HG03103 (cell line): ENCODE measurements around the gene PRSS3.
"Not testable (repeated sequence)": the region's sequence is repeated elsewhere in the genome, so short reads cannot be mapped to it uniquely, and the experiment has no call there.

Experiments
- ATAC-seq: cut with Tn5 transposase; IDR thresholded peaks from one replicate; pipeline ENCODE4 v1.9.1; 2021; ENCODE audit warnings: low read depth; ENCODE audit not compliant: unreplicated experiment

The PRSS3 gene

GRCh38 chr9:33795281-33795680 lies at the start of gene PRSS3:
Gene PRSS3 (plus strand): TSS chr9:33795561. CDS start chr9:33795574, 13 bp downstream.
- ATAC-seq: no peak

- ATAC-seq: no peak
Observed at GRCh38 chr9:33748633-33749304, 46.6 kb upstream of the PRSS3 start.

GRCh38 chr9:33749305-33749654 lies 46.1 kb upstream of the PRSS3 start:
- not testable (repeated sequence) for ATAC-seq

- ATAC-seq: no peak
Observed at GRCh38 chr9:33750307-33750838, 45.0 kb upstream of the PRSS3 start.

- no peak for ATAC-seq
Observed at GRCh38 chr9:33750839-33751339, 44.5 kb upstream of the PRSS3 start.

GRCh38 chr9:33751536-33752129 lies 43.7 kb upstream of the PRSS3 start:
- ATAC-seq: no peak

- ATAC-seq: no peak
Observed at GRCh38 chr9:33752130-33752637, 43.2 kb upstream of the PRSS3 start.

GRCh38 chr9:33752789-33753188 lies 42.6 kb upstream of the PRSS3 start:
- ATAC-seq: not testable (repeated sequence)

GRCh38 chr9:33759648-33760047 lies 35.7 kb upstream of the PRSS3 start:
- not testable (repeated sequence) for ATAC-seq

- no peak for ATAC-seq
Observed at GRCh38 chr9:33762343-33762742, 33.0 kb upstream of the PRSS3 start.

GRCh38 chr9:33763709-33764108 lies 31.7 kb upstream of the PRSS3 start:
- ATAC-seq: not testable (repeated sequence)

- ATAC-seq: no peak
Observed at GRCh38 chr9:33765411-33765810, 29.9 kb upstream of the PRSS3 start.

- not testable (repeated sequence) for ATAC-seq
Observed at GRCh38 chr9:33770156-33770880, 25.0 kb upstream of the PRSS3 start.

- ATAC-seq: not testable (repeated sequence)
Observed at GRCh38 chr9:33773135-33773534, 22.2 kb upstream of the PRSS3 start.

- ATAC-seq: not testable (repeated sequence)
Observed at GRCh38 chr9:33774074-33774659, 21.2 kb upstream of the PRSS3 start.

GRCh38 chr9:33776578-33776977 lies 18.8 kb upstream of the PRSS3 start:
- no peak for ATAC-seq

GRCh38 chr9:33778700-33779351 lies 16.5 kb upstream of the PRSS3 start:
- ATAC-seq: no peak

- no peak for ATAC-seq
Observed at GRCh38 chr9:33780276-33780675, 15.1 kb upstream of the PRSS3 start.

GRCh38 chr9:33781736-33782135 lies 13.6 kb upstream of the PRSS3 start:
- ATAC-seq: no peak
